Posterior cingulate gyrus (tissue), 11 donors: ENCODE measurements around the gene SNX25.
"Not testable (repeated sequence)": the region's sequence is repeated elsewhere in the genome, so short reads cannot be mapped to it uniquely, and the experiment has no call there.

Experiments
- DNase-seq, 10 donors: peaks; one replicate each; pipeline versions ENCODE4 v3.0.0 to v3.0.0-alpha.2; 2020 to 2021; ENCODE audit warnings: mixed read lengths in 3 of 10
- intact Hi-C: fragments of 100-400 bp; cut with DNase I; formaldehyde crosslinking; loops from one replicate; pipeline ENCODE4 v1.15.1; 2023

Gene SNX25

DNA sequence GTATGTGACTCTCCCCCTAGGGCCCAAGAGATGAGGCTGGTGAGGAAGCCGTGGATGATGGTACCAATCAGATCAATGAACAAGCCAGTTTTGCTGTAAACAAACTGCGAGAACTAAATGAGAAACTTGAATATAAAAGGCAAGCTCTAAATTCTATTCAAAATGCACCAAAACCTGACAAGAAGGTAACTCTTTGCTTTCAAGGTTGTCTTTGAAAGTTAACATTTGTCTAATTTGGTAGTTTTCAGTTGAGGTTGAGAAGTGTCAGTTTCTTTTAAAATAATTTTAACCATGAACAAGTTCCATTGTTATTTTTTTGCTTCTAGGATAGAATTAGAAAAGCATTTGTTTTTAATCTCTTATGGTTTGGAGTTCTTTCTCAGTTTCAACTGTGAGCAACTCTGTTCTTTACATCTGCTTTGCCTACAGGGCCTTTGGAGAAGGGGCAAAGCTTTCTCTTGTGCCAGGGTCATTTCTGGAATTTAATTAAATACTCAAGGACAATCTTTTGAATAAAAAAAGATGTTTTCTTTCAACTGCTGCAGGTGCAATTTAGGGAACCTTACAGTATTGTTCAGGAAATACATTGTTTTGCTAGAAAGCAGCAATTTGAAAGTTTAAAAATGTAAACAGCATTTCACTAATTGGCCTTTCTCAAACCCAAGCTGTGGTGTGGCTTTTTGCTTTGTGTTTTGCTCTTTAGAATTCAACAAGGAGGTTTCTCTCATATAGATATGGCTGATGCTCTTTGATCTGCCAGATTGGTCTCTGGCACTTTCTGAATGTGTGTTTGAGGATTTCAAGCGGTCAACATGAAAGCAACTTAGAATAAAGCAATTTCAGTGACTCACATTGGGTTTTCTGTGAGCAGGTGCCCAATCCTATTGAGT is 123.4 kb downstream of the SNX25 start:
- no peak for DNase-seq
- intact Hi-C loops: no loop called here

DNA sequence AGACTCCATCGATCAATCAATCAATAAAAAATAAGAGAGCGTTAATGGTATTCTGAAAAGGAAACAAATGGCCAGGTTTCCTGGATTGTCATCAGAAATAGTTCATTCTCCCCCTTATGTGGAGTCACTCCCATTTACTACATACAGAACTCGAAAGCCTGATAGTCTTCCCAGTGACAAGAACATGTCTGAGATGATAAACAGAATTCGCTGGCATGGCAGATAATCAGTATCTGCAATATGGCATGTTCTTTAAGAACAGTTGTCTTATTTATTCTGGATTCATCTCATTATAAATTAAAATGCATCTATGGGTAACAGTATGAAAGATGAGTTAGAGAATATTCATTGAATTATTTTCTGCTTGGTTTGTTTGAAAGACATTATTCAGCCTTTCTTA is 124.9 kb downstream of the SNX25 start:
- no peak for DNase-seq
- intact Hi-C loops: no loop called here

DNA sequence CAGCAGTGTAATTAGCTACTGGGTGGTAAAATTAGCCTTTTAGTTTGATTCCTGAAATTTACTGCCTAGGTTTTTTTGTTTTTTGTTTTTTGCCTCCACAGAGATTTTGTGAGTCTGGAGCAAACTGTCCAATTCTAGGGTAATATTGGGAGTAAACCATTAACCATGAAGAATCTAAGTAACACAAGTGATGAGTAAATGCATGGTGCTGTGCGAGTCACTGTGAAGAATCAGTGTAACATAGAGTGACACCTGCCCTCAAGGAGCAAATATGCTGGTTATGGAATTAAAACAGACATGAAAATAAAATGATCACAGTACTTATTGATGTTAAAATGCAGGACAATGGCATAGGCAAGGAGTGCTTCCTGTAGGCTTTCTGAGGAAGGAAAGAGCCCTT is 126.2 kb downstream of the SNX25 start:
- intact Hi-C loops: no loop called here
- no peak for DNase-seq

DNA sequence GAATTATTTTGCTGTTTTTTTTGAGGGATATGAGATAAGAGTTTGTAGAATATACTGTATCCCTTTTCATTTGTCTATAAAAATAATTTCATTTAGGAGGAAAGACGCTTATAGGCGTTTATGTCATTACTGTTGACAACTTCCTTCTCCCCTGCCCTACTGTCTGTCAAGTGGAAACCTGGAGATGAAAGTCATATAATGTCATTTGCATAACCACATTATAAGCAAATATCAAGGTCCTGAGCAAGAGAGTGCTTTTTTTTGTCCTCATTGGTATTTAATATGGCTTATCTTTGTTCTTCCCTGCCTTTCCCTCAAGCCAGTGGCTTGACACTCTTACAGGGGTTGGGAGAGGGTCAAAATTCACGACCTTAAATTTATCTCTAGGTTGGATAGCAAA is 130.5 kb downstream of the SNX25 start:
- intact Hi-C loops: no loop called here
- DNase-seq: no peak

DNA sequence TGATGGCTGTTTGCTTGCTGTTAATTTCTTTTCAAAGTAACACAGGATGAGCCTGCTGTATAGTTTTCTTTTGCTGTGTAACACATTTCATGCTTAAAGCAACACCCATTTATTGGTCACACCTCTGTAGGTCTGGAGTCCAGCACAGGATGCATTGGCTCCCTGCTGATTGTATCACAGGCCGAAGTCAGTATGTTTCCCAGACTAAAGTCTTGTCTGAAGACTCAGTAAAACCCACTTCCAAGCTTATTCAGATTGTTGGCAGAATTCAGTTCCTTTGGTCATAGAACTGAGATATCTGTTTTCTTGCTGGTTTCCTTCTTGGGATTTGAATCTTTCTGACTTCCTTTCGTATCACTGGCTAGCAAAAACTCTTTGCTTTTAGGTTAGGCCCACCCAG is 132.0 kb downstream of the SNX25 start:
- intact Hi-C loops: no loop called here
- DNase-seq: no peak

DNA sequence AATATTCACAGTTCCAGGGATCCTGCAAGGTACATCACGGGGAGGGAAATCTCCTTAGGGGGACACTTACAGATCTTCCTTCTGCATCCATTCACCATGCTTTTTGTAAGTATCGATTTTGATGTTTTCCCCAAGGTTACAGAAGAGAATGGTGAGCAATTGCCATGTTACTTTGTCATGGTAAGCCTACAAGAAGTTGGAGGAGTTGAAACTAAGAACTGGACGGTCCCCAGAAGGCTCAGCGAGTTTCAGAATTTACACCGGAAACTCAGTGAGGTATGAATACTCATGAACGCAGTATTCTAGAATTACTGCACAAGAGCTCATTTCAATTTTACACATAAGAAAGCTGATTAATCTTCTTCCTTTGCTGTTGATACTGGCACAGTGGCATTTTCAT is 132.4 kb downstream of the SNX25 start:
- intact Hi-C loops: no loop called here
- DNase-seq: no peak

DNA sequence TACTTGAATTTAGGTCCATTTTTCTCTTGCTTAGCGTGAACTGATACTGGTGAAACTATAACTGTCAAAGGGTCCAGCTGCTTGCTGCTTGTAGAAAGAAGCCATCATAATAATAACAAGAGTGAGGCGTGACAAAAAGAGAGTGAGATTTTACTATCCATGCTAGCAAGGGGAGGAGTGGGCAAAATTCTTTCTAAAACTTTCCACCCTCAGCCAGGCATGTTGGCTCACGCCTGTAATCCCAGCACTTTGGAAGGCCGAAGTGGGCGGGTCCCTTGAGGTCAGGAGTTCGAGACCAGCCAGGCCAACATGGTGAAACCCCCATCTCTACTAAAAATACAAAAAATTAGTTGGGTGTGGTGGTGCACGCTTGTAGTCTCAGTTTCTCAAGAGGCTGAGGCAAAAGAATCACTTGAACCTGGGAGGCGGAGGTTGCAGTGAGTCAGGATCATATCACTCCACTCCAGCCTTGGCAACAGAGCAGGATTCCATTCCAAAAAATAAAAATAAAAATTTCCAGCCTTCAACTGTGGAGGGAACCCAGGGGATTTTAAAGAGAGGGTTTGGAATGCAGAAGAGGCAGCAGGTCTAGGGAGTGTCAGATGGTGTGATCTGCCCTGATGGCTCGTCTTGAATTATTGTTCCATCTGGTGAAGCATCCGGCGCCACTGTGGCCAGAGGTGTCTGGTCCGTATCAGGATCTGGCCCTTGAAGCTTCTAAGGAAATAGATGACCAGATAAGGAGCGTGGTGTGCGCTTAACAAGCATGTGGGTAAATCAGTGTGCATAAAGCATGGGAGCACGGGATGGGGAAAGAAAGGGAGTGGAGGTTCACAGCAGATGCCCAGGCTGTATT is 134.6 kb downstream of the SNX25 start:
- DNase-seq: no peak
- intact Hi-C loops: no loop called here

DNA sequence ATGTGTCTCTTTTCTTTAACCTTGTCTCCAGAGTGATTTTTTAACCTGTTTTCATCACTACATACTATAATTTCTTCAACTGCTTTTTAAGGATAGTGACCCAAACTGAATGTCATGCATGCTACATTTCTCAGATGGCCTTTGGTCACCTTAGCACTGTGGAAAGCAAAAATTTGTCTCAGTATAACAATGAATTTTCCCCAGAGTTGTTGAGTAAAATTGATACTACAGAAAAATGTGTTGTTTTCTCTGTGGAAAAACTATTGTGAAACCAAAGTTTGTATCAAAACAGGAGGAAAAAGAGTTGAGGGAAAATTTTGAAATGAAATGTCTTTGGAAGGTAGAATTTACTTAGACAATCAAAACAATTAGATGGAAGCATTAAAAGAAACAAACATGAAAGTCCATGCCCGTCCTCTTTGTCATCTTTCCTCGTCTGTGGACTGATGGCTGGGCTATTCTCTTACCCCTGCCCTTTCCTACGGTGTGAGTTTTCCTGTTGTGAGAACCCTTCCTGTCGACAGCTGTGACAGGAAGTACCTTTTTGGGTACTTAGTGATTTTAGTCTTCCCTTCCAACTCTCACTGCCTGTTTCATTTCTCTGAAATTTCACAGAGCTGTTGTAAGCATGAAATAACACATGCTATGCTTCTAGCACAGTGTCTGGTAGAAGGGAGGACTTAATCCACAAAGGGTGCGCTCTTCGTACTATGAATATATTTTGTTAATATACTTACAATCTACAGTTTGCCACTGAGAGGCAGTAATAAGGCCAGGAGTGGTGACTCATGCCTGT is 135.5 kb downstream of the SNX25 start:
- DNase-seq: no peak
- intact Hi-C loops: no loop called here

DNA sequence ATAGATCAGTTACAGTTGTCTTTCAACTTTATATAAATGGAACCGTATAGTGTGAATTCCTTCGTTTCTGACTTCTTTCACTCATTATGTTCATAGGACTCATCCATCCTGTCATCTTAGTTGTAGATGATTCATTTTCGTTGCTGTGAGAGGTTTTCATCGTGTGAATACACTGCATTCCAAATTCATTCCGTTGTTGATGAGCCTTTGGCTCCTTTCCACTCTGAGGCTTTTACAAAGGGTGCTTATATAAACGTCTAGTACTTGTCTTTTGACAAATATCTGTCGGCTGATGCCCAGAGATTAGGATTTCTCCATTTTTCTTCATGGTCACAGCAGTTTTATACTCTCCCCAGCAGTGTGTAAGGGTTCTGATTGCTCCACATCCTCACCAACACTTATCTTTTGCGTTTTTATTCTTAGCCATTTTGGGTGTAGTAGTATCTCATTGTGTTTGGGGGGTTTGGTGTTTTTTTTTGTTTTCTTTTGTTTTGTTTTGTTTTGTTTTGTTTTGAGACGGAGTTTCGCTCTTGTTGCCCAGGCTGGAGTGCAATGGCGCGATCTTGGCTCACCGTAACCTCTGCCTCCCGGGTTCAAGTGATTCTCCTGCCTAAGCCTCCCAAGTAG is 137.7 kb downstream of the SNX25 start:
- intact Hi-C loops: no loop called here
- no peak for DNase-seq

DNA sequence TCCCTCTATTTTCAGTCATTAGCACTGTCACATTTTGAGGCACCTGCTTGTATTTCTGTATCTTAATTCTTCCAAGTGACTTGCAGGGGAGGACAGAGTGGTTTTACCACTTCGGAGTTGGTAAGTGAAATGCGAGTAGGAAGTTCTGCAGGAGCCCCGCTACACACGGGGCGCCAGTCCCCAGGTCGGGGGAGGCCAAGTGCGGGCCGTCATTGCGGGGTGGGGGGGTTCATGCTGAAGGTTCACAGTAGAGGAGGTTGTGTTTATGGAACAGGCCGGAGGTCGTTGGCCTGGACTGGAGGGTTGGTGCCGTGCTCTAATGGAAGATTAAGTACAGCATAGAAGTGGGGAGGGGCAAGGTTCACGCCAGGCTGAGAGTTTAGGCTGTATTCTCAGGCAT is 142.3 kb downstream of the SNX25 start:
- intact Hi-C loops: no loop called here
- DNase-seq: peak in 1 of 10 donors; percentile 77

DNA sequence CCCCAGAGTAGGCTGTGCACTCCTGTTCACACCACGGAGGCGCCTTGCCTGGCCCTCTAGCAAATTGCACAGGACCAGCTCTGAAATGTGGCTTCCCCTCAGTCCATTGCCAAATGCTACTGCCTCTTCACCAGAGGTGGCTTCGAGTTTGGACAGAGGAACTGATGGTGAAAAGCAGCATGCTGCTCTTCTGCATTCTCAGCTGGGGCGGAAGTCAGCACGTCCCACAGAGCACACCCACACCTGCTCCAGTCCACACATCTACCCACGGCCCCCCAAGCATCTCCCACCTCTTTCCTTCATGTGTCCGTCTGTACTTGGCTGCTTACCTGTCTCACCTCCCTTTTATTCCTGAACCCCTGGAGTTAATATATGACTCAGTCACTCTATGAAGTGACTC is 142.8 kb downstream of the SNX25 start:
- peak in 1 of 10 donors; percentile 36 for DNase-seq
- intact Hi-C loops: no loop called here

DNA sequence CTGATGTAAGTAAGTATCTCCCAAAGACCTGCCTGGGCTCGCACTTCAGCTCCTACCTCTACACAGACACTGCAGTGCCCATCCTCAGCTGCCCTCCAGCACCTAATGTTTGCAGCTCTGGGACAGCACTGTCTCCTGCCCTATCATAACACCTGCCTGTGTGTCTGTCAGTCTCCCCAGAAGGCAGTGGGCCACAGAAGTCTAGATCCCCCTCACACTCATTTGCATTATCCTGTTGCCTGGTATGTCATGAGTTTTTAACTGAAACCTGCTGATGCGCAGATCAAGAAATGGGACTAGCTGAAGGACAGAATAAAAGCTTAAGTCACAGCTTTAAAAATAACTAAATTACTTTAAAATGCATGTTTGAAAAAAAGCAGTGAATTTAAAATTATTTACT is 143.3 kb downstream of the SNX25 start:
- intact Hi-C loops: no loop called here
- peak in 1 of 10 donors; percentile 38 for DNase-seq

DNA sequence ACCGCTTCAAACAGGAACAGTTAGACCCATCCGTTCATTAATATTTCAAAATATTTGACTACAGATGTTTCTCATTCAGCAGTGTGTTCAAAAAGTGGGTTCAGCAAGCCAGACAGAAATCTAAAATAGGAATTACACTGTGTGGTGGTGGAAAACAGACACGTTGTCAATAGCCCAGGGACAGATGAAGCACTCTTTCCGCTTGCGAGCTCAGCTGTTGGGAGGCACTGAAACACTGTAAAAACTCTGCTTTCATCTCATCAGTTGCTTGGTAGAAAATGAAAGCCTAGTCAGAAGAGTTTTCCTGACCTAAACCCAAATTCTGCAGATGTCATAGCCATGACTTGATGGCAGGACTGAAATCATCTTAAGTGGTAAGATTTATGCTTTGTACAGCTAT is 147.8 kb downstream of the SNX25 start:
- intact Hi-C loops: no loop called here
- DNase-seq: no peak

DNA sequence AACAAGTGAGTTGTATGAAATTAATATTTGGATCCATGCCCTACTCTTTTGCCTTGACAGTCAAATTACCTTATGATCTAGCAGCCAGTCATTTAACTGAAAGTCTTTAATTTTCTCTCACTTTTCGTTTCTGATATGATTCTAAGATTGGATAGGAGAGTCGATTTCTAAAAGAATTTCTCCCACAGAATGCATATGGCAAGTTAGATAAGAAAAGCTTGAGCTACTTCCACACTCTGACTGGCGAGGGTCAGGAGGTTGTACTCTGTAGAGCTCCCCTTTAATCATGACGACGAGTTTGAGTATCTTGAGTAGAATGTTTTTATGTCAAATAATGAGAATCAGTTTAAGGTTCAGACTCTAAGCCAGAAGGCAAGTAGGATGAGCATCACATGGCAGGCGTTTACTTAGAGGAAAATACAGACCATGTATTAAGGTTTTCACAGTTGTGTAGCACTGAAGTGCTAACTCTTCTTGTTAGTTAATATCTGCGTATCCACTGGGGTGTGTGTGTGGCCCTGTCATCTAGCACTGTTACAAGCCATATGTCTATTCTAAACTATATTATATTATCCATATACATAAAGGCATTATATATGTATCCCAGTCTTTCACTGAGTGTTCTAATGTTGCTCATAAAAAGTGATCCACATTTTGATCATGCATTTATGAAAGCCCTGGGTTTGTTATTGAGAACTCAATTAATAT is 148.5 kb downstream of the SNX25 start:
- intact Hi-C loops: no loop called here
- DNase-seq: no peak

DNA sequence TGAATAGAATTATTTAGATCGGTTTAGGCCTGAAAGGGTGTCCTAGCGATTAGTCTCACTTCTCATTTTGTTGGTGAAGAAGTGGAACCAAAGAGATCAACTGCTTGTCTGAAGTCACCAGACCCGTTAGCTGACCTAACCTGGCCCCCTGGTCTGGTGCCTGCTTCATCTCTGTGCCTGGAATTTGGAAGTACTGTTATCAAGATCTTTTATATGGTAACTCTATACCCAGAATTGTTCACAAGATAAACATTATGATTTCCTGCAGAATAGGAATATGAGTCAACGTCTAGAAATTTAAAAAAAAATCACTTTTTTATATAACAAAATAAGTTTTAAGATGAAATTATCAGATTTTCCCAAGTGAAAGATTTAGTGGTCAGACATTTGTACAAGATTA is 149.1 kb downstream of the SNX25 start:
- intact Hi-C loops: no loop called here

DNA sequence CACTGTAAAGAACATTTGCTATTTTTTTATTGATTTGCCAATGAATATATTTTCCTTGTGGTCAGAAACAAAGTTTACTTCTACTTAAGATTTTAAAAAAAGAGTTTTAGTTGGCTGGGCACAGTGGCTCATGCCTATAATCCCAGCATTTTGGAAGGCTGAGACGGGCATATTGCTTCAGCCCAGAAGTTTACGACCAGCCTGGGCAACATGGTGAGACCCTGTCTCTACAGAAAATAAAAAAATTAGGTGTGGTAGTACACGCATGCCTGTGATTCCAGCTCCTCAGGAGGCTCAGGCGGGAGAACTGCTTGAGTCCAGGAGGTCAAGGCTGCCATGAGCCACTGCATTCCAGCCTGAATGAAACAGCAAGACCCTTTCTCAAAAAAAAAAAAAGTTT is 149.6 kb downstream of the SNX25 start:
- intact Hi-C loops: no loop called here
- no peak for DNase-seq

More for the DNA sequence above, 149.1 kb downstream of the SNX25 start:
- DNase-seq: no peak

DNA sequence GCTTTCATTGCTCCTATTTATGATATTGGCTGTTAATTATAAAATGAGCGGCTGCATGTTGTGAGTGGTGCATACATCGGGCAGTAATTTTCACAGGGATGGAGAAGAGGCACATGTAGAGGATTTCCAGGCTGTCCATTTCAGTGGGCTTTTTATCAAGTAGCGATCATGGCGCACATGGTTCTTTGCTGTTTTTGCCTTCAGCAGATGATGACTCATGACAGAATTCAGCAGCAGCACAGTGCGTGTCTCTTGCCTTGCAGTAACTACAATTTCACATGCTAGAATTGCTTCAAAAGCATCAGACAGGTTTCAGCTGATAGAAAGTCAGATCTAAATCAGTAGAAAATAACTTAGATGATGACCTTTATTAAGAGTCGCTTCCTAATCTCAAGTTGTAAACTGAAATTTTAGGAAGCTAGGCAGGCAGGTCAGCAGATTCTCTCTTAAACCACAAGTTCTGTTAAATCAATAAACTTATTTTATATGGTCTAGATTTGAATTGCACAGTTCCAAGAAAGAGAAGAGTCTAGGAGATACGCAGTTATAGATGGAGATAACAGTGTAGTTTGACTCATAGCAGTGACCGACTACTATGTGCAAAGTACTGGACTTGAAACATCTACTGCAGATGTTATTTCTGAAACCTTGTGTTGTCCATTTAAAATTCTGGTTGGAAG is 150.5 kb downstream of the SNX25 start:
- no peak for DNase-seq
- intact Hi-C loops: no loop called here

DNA sequence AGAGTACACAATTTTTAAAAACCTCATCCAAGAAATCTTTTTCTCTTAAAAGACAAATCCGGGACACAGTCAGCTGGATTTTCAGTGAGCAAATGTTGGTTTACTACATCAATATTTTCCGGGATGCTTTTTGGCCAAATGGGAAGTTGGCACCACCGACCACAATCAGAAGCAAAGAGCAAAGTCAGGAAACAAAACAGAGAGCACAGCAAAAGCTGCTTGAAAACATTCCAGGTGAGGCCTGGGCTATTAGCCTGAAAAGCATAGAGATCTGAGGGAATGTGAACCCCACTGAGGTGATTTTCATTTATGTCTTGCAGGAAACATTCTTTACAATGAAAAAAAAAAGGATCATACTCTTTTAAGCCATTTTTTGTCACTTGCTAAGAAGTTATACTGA is 152.5 kb downstream of the SNX25 start:
- no peak for DNase-seq
- intact Hi-C loops: no loop called here

DNA sequence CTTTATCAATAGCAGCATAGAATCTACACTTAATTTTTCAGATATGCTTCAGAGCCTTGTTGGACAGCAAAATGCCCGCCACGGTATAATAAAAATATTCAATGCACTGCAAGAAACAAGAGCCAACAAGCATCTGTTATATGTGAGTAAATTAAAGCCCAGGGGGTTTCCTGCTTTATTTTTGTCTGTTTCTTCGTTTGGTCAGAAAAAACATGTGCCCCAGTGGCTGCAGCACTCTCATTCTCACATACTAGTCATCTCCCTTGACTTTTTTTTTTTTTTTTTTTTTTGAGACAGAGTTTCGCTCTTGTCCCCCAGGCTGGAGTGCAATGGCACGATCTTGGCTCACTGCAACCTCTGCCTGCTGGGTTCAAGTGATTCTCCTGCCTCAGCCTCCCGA is 153.2 kb downstream of the SNX25 start:
- intact Hi-C loops, DNase-seq: not testable (repeated sequence)
